Endothelial cell of umbilical vein (primary cell): ENCODE data around the gene ABCC4. TPM values are rescaled to one million over a fixed set of nuclear protein-coding genes. Genes with fewer than 3 reads are reported as not detected.
A peak's percentile ranks its signal among the peaks of the same experiment; 100 is the strongest.

ENCODE experiments used
- BruUV-seq: library from RNA; stranded (reverse); fragments of 400-500 nt; replicated peaks from 2 replicates; lab custom pipeline; 2021; lab: Mats Ljungman, UMichigan
- CTCF ChIA-PET: fragments of 300-600, 350-600 bp; sonication (Branson Sonifier 250); formaldehyde crosslinking; loops from one replicate; lab custom pipeline; 2021; ENCODE audit warnings: antibody characterized with exemption, inconsistent platforms; lab: Charles Lee
- POLR2A ChIA-PET: fragments of 300-600, 350-600 bp; sonication (Branson Sonifier 250); formaldehyde crosslinking; loops from one replicate; lab custom pipeline; 2021; ENCODE audit warnings: antibody characterized with exemption, inconsistent platforms; lab: Charles Lee
- DNase-seq: peaks from one replicate; pipeline ENCODE4 v3.0.0-alpha.2; 2011; ENCODE audit warnings: low read depth, low spot score
- FAIRE-seq: peaks from 2 replicates; lab custom pipeline; 2011; peaks lifted over from hg19 to GRCh38; lab: Jason Lieb, UNC
- H2AFZ ChIP-seq: 2 replicates; pipeline ENCODE4 v1.6.0; 2012; ENCODE audit warnings: low read depth, low read length, control low read depth, inconsistent platforms
- H3K27ac ChIP-seq: 2 replicates; pipeline ENCODE4 v1.5.1; 2011; ENCODE audit warnings: low read depth, mild to moderate bottlenecking, control low read depth, low read length, moderate library complexity; ENCODE audit not compliant: insufficient read depth
- H3K27me3 ChIP-seq, 2 experiments: 2 replicates each; pipeline versions ENCODE4 v1.6.0 to v1.6.1; 2011; ENCODE audit warnings: low read length in 2 of 2, mixed read lengths in 1 of 2; ENCODE audit not compliant: control insufficient read depth in 2 of 2, insufficient read depth in 2 of 2
- H3K36me3 ChIP-seq, 2 experiments: 2 replicates in 1 of 2; 3 replicates in 1 of 2; pipeline ENCODE4 v1.5.1; 2011; ENCODE audit warnings: low read length in 2 of 2, mild to moderate bottlenecking in 1 of 2, moderate library complexity in 1 of 2; ENCODE audit not compliant: control insufficient read depth in 2 of 2, insufficient read depth in 2 of 2; ENCODE audit errors: extremely low read depth in 1 of 2
- H3K4me1 ChIP-seq: 3 replicates; pipeline ENCODE4 v1.5.1; 2011; ENCODE audit warnings: mild to moderate bottlenecking, low read length; ENCODE audit not compliant: control insufficient read depth, insufficient read depth; ENCODE audit errors: extremely low read depth
- H3K4me2 ChIP-seq: 2 replicates; pipeline ENCODE4 v1.6.1; 2011; ENCODE audit warnings: low read length, control low read depth, mixed read lengths; ENCODE audit not compliant: insufficient read depth
- H3K4me3 ChIP-seq, 3 experiments: fragments of 200-600 bp in 1 of 3; sonication (generic), shearing (Covaris generic) in 1 of 3; replicated peaks in 1 of 3; 2 replicates each; pipeline ENCODE4 v1.5.1; 2011 to 2016; ENCODE audit warnings: control low read depth in 3 of 3, low read length in 3 of 3, mild to moderate bottlenecking in 2 of 3, inconsistent platforms in 1 of 3, low read depth in 1 of 3, moderate library complexity in 1 of 3; ENCODE audit not compliant: insufficient read depth in 1 of 3
- H3K79me2 ChIP-seq: 2 replicates; pipeline ENCODE4 v1.6.0; 2012; ENCODE audit warnings: low read length, inconsistent platforms; ENCODE audit not compliant: control insufficient read depth, insufficient read depth
- H3K9ac ChIP-seq: replicated peaks from 2 replicates; pipeline ENCODE3; 2011; ENCODE audit warnings: low read length, control low read depth; ENCODE audit not compliant: insufficient read depth; ENCODE audit errors: extremely low read depth
- H3K9me1 ChIP-seq: replicated peaks from 3 replicates; pipeline ENCODE4 v1.6.0; 2011; ENCODE audit warnings: mild to moderate bottlenecking, low read length; ENCODE audit not compliant: control insufficient read depth, insufficient read depth; ENCODE audit errors: extremely low read depth
- H3K9me3 ChIP-seq: replicated peaks from 2 replicates; pipeline ENCODE4 v1.5.1; 2012; ENCODE audit warnings: low read length, inconsistent platforms; ENCODE audit not compliant: control insufficient read depth, insufficient read depth
- H4K20me1 ChIP-seq: replicated peaks from 2 replicates; pipeline ENCODE3; 2011; ENCODE audit warnings: mild to moderate bottlenecking, low read length; ENCODE audit not compliant: control insufficient read depth, insufficient read depth; ENCODE audit errors: extremely low read depth
- EZH2 ChIP-seq: IDR thresholded peaks from 2 replicates; pipeline ENCODE4 v1.6.1; 2012; ENCODE audit warnings: borderline replicate concordance, low read depth, mild to moderate bottlenecking, moderate library complexity, low read length, inconsistent platforms; ENCODE audit not compliant: severe bottlenecking
- FOS ChIP-seq: IDR thresholded peaks from 2 replicates; pipeline ENCODE4 v1.6.1; 2011; ENCODE audit warnings: mild to moderate bottlenecking, low read length, moderate library complexity, borderline replicate concordance; ENCODE audit not compliant: insufficient read depth
- GATA2 ChIP-seq: IDR thresholded peaks from 2 replicates; pipeline ENCODE4 v1.7.0; 2011; ENCODE audit warnings: low read depth, mild to moderate bottlenecking, moderate library complexity, mixed read lengths, low read length; ENCODE audit not compliant: insufficient read length, insufficient read depth
- JUN ChIP-seq: IDR thresholded peaks from 2 replicates; pipeline ENCODE4 v1.6.1; 2011; ENCODE audit warnings: borderline replicate concordance, low read depth; ENCODE audit not compliant: insufficient read length, insufficient read depth
- MYC ChIP-seq: IDR thresholded peaks from one replicate; pipeline ENCODE4 v1.6.1; 2011; ENCODE audit warnings: mild to moderate bottlenecking, low read depth, low read length
- POLR2A ChIP-seq: IDR thresholded peaks from 2 replicates; pipeline ENCODE4 v1.6.1; 2012; ENCODE audit warnings: low read depth, mild to moderate bottlenecking, control low read depth, low read length
- POLR2AphosphoS5 ChIP-seq: IDR thresholded peaks from 2 replicates; pipeline ENCODE4 v1.6.1; 2012; ENCODE audit warnings: low read depth, mild to moderate bottlenecking, control low read depth, low read length, moderate library complexity; ENCODE audit not compliant: insufficient read depth
- dilution Hi-C: fragments of 300-500 bp; cut with MboI; formaldehyde crosslinking; loops from one replicate; pipeline ENCODE4 v1.15.0; 2019; ENCODE audit warnings: low sequenced_read_pairs; ENCODE audit not compliant: extremely low pct_ligation_motif_present
- intact Hi-C: fragments of 100-400 bp; cut with micrococcal nuclease; formaldehyde crosslinking; loops from one replicate; pipeline ENCODE4 v1.10.0; 2022
- polyA plus RNA-seq, 4 experiments: library from polyadenylated mRNA; depleted of rRNA in 3 of 4; stranded (reverse) in 3 of 4; unstranded in 1 of 4; fragments of >200 nt; gene quantifications; 2 replicates each; pipeline versions ENCODE4 v1.2.1 to v1.2.3, GENCODE V29; 2011 to 2012; ENCODE audit warnings: missing spikeins in 1 of 4
- total RNA-seq: library from RNA; stranded (reverse); gene quantifications from 2 replicates; pipeline ENCODE4 v1.2.3, GENCODE V29; 2021
- TF ChIP-seq, protein P1 (sequence below): IDR thresholded peaks from 2 replicates; pipeline ENCODE4 v1.6.1; 2011; ENCODE audit not compliant: insufficient read depth, insufficient read length
- TF ChIP-seq, protein P2 (sequence below), 2 donors: IDR thresholded peaks; 1 replicate in 1 of 2; 2 replicates in 1 of 2; pipeline ENCODE4 v1.5.1; 2011; ENCODE audit warnings: low read length in 2 of 2, mild to moderate bottlenecking in 2 of 2, moderate library complexity in 2 of 2, control low read depth in 1 of 2, inconsistent platforms in 1 of 2, low read depth in 1 of 2; ENCODE audit not compliant: insufficient read depth in 1 of 2; ENCODE audit errors: extremely low read depth in 1 of 2

The ABCC4 gene
- total and polyA plus RNA-seq, 2 donors (not counting 3 experiments of a cell fraction or from before 2014, with no cell fraction given), result 9.2 to 15.9 TPM

DNA sequence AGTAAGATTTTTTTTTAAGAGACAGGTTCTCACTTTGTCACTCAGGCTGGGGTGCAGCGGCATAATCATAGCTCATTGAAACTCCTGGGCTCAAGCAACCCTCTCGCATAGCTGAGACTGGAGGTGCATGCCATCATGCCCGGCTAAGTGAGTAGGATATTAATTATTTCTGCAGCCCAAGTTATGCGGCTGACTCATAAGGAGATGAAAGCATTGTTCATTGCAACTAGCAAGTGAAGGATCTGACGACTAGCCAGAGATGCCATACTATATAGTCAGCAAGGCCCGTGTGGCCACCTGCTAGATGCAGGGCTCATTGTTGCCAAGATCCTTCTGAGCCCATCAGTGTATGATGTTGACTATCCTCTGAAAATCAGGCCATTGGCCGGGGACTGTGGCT, 45.2 kb downstream of the ABCC4 start:
- H3K4me1 ChIP-seq, result peaks cover 36% of the 10 kb centered on the region
- POLR2A ChIA-PET, result interaction anchor here (0.5 to 0.6 kb wide), 2 partner anchors 53 to 209 kb away, joined by 3 to 5 read pairs; no protein-coding TSS in a partner anchor
- peaks cover 26% of the 10 kb centered on the region for H3K79me2 ChIP-seq
- FAIRE-seq (peak; percentile 99), DNase-seq (peak; percentile 85)
- no peaks in the 10 kb centered on the region for H3K27me3 ChIP-seq
- intact Hi-C loops, result loop anchor here (1.0 kb wide), 1 partner anchor 15 kb away; no protein-coding TSS in a partner anchor
- H3K9me1 ChIP-seq, result no peaks in the 10 kb centered on the region
- H3K27ac ChIP-seq, result peak overlapping the region; percentile 47
- no peak overlapping the region for H2AFZ ChIP-seq
- H4K20me1 ChIP-seq, result no peaks in the 10 kb centered on the region
- no peak overlapping the region for H3K4me2 ChIP-seq
- TF ChIP-seq, protein P1, sequence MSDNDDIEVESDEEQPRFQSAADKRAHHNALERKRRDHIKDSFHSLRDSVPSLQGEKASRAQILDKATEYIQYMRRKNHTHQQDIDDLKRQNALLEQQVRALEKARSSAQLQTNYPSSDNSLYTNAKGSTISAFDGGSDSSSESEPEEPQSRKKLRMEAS, result no peak
- TF ChIP-seq POLR2AphosphoS5, result peak; percentile 74
- TF ChIP-seq JUN, result peak; percentile 78
- peak; percentile 91 for TF ChIP-seq FOS
- TF ChIP-seq EZH2, result no peak
- no peaks in the 10 kb centered on the region for H3K9me3 ChIP-seq
- H3K4me3 ChIP-seq, result no peak overlapping the region
- CTCF ChIA-PET, result interaction anchor here (0.6 to 2.1 kb wide), 12 partner anchors 8 to 578 kb away, joined by 3 to 12 read pairs (median 4); no protein-coding TSS in a partner anchor
- no peak overlapping the region for H3K9ac ChIP-seq
- H3K36me3 ChIP-seq, result no peaks in the 10 kb centered on the region
- dilution Hi-C loops, result no loop called here
- no TSS peak for BruUV-seq

DNA sequence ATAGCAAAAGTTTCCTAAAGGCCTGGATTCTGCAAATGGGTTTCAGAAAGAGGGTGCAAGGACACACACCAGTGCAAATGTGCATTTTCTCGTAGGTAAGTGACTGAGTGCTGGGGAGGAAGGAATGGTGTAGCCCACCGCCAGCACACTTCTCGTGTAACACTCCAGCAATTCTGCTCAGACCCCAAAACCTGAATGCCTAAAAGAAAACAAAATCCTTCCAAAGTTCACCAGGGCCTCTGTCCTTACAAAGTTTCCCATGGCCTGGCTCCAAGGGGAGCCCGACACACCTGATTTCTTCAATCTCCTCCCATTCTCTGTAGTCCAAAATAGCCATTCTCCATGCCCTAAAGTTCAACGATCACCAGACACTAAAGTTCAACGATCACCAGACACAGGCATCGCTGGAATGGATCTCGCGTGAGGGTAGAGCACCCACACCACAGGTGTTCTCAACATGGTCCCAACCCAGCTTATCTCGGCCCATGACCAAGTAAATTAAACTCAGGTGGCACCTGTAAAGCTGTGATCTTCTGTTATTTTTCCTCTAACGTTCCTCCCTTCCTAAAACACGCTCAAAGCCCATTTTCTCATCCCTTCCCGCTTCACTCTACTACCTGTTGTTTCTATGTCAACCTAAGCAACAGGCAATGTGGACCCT, 46.0 kb downstream of the ABCC4 start:
- H3K36me3 ChIP-seq, result no peaks in the 10 kb centered on the region
- intact Hi-C loops (no loop called here), dilution Hi-C loops (no loop called here)
- no peaks in the 10 kb centered on the region for H3K9me1 ChIP-seq
- no peaks in the 10 kb centered on the region for H3K9me3 ChIP-seq
- ChIA-PET POLR2A (no interaction called here), CTCF (interaction anchor here (1.2 to 2.1 kb wide), 4 partner anchors 11 to 126 kb away, joined by 3 to 12 read pairs (median 5); no protein-coding TSS in a partner anchor)
- no peak overlapping the region for H3K4me2 ChIP-seq
- no TSS peak for BruUV-seq
- H4K20me1 ChIP-seq, result no peaks in the 10 kb centered on the region
- TF ChIP-seq, protein P2, sequence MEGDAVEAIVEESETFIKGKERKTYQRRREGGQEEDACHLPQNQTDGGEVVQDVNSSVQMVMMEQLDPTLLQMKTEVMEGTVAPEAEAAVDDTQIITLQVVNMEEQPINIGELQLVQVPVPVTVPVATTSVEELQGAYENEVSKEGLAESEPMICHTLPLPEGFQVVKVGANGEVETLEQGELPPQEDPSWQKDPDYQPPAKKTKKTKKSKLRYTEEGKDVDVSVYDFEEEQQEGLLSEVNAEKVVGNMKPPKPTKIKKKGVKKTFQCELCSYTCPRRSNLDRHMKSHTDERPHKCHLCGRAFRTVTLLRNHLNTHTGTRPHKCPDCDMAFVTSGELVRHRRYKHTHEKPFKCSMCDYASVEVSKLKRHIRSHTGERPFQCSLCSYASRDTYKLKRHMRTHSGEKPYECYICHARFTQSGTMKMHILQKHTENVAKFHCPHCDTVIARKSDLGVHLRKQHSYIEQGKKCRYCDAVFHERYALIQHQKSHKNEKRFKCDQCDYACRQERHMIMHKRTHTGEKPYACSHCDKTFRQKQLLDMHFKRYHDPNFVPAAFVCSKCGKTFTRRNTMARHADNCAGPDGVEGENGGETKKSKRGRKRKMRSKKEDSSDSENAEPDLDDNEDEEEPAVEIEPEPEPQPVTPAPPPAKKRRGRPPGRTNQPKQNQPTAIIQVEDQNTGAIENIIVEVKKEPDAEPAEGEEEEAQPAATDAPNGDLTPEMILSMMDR (IDR thresholded peaks at IDR 0.05; ENCODE audit: extremely low read depth in 1 of 2, insufficient read depth in 1 of 2, low read depth in 1 of 2, low read length in 2 of 2), result no peak
- TF ChIP-seq POLR2A (no peak), EZH2 (no peak), POLR2AphosphoS5 (no peak), JUN (no peak), MYC (no peak), GATA2 (no peak), FOS (no peak)
- TF ChIP-seq, protein P1, result no peak
- H3K27ac ChIP-seq, result peak overlapping the region; percentile 52
- H2AFZ ChIP-seq, result no peak overlapping the region
- peaks cover 26% of the 10 kb centered on the region for H3K79me2 ChIP-seq
- DNase-seq (no peak), FAIRE-seq (no peak)
- H3K4me3 ChIP-seq, result no peak overlapping the region
- H3K9ac ChIP-seq, result no peak overlapping the region
- H3K4me1 ChIP-seq, result peaks cover 27% of the 10 kb centered on the region
- no peaks in the 10 kb centered on the region for H3K27me3 ChIP-seq
